Stimulated activated CD4-positive, alpha-beta T cell treated with anti-CD3 and anti-CD28 coated beads, Interleukin-1b, Interleukin-23, amount 100 ng/mL, for 48 hours (primary cell): ENCODE results near the gene LCN12.

Source experiments
- DNase-seq: peaks from one replicate; pipeline ENCODE4 v3.0.0-alpha.2; 2020

The LCN12 gene

GRCh38 chr9:136951541-136952320 lies at the start of gene LCN12:
Gene LCN12, plus strand, starts transcription at chr9:136952273. Its CDS starts 55 bp downstream, at chr9:136952328.
- no peak for DNase-seq

GRCh38 chr9:136903041-136903554 lies 49.0 kb upstream of the LCN12 start:
- no peak for DNase-seq

GRCh38 chr9:136906266-136906665 lies 45.8 kb upstream of the LCN12 start:
- DNase-seq: no peak

GRCh38 chr9:136907011-136907914 lies 44.8 kb upstream of the LCN12 start:
- DNase-seq: no peak

- no peak for DNase-seq
These were observed 41.7 kb upstream of the LCN12 start for GRCh38 chr9:136910197-136910900.

GRCh38 chr9:136910901-136911245 lies 41.2 kb upstream of the LCN12 start:
- DNase-seq: no peak

GRCh38 chr9:136913701-136914438 lies 38.2 kb upstream of the LCN12 start:
- DNase-seq: no peak

- no peak for DNase-seq
These were observed 36.3 kb upstream of the LCN12 start for GRCh38 chr9:136915632-136916329.

GRCh38 chr9:136916330-136917184 lies 35.5 kb upstream of the LCN12 start:
- peak; percentile 29 for DNase-seq

GRCh38 chr9:136917902-136918301 lies 34.2 kb upstream of the LCN12 start:
- DNase-seq: no peak

- DNase-seq: no peak
These were observed 32.0 kb upstream of the LCN12 start for GRCh38 chr9:136920069-136920468.

- DNase-seq: no peak
These were observed 31.3 kb upstream of the LCN12 start for GRCh38 chr9:136920734-136921231.

GRCh38 chr9:136921307-136921706 lies 30.8 kb upstream of the LCN12 start:
- DNase-seq: no peak

GRCh38 chr9:136921718-136922117 lies 30.4 kb upstream of the LCN12 start:
- DNase-seq: no peak

GRCh38 chr9:136922540-136922939 lies 29.5 kb upstream of the LCN12 start:
- DNase-seq: no peak

- no peak for DNase-seq
These were observed 28.2 kb upstream of the LCN12 start for GRCh38 chr9:136923881-136924280.

GRCh38 chr9:136925414-136926153 lies 26.5 kb upstream of the LCN12 start:
- no peak for DNase-seq

- DNase-seq: no peak
These were observed 25.8 kb upstream of the LCN12 start for GRCh38 chr9:136926154-136926704.

GRCh38 chr9:136926749-136927148 lies 25.3 kb upstream of the LCN12 start:
- DNase-seq: no peak
